ENCODE measurements around the gene FNTB.

The FNTB gene

GRCh38 chr14:64986648-64987437 lies at the start of gene FNTB:
TSS of gene FNTB (plus strand) at chr14:64986895. CDS start at chr14:64986954, 59 bp downstream.
- DNase-seq: peak; percentile 96

- DNase-seq: no peak
Observed at GRCh38 chr14:64937171-64937820, 49.4 kb upstream of the FNTB start.

- no peak for DNase-seq
Observed at GRCh38 chr14:64937821-64938193, 48.9 kb upstream of the FNTB start.

DNA sequence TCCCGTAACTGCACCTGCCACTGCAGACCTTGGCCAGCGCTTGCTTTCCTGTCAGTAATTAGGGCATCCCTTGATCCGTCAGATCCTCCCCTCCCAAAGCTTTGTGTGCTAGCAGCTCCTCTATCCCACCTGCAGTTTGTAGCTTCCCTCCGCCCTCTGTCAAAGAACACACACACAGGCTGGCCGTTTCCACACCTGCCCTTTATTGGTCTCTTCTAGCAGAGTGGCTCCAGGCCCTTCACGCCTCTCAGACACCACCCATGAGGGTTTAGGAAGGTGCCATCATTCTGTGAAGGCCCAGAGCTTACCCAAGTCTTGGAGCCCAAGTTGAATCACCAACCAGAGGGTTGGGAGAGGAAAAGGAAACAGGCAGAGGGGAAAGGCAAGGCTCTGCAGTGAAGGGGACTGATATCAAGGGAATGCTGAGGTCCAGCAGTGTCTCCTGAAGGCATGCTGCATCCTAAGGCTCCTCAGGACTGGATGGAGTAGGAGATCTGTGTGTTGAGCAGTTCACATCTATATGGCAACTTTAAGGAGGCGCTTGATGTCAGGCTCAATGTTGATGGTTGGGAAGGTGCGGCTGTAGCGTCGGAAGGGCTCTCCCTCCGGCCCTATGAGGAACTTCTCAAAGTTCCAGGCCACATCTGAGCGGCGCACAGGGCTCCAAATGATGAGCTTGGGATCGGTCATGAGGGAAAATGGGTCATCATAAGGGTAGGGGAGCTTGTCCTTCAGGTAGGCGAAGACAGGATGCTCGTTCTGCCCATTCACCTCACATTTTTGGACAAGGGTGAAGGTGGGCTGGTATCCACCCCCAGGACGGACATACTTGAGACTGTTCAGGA lies 47.5 kb upstream of the FNTB start:
- DNase-seq: no peak

DNA sequence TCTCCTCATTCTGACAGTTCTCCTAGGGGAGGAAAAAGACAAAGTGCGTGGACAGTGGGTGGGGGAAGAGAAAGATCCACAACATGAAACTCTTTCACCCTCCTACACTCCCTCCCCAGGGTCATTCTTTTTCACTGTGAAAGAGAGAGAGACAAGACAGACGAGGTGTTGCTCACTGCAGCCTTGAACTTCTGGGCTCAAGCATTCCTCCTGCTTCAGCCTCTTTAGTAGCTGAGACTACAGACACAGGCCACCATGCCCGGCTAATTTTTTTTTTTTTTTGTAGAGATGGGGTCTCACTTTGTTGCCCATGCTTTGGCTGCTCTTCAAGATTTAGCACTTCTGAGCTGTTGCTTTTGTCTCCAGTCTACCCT lies 46.9 kb upstream of the FNTB start:
- DNase-seq: no peak

DNA sequence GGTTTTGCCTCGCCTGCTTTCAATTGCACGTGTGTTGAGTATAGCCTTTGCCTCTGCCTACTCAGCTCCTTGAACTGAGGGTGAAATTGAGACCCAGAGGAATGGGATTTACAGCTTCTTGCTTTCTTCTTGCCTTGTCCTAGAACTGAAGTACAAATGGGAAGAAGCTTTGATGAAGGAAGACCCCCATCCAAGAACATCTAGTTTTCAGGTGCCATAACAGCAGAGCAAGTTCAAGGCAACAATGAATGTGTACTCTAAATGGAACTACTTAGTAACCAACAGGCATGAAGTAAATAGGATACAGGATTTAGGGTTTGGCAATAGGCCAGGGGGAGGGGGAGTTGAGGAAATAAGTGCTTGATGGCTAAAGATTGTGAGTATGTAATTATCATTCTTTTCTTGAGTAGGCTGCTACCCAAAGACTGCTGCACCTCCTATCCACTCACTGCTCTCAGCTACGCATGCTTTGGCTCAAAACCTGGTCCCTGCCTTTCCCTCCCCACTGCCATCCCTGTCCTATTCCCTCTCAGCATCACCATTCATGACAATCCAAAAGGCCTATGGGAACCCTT lies 46.3 kb upstream of the FNTB start:
- no peak for DNase-seq

DNA sequence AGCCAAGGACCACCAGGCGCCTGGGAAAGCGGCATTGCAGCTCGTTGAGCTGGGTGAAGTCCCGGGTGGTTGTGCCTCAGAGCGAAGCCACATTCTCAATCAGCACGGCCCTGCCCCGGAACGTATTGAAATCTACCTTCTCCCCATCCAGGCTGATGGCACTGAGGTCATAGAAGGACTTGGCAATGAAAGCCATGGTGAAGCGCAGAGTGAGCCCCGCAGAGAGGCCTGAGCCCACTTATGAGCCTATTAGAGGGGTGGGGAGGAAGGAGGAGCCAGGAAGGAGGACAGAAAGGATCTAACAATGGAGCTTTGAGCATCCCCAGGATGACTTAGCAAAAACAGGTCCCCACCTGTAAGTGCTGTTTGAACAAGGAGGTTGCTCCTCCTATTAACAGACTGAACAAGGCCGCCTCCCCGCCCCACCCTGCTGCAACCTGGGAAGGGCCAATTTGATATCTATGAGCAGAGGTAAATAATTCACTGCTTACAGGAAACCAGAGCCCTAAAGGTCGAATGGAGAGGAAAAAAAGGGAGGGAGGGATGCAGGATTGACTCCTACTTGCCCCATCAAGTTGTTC lies 44.1 kb upstream of the FNTB start, which contains the start of gene GPX2:
Gene GPX2 (minus strand): TSS at position 215 of the 581 bp plus-strand sequence. CDS start 19 bp downstream, at position 196.
- DNase-seq: no peak

GRCh38 chr14:64943556-64943955 lies 43.1 kb upstream of the FNTB start:
- DNase-seq: no peak

DNA sequence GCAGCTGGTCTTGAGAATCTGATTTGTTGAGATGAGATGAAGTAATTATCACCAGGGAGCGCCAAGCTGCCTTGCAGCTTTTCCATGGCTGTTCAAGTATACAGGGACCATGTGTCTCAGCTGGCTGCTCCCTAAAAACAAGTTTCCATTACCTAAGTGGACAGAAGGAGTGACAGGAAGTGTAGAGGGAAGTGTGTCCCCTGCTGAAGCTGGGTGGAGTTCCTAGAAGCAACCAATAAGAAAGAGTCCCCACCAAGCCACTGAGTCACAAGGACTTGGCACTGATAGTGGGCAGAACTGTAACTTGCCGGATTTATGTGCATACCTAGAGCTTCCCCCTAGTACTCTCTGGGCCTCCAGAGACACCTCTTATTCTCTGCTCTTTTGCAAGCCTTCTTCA lies 42.7 kb upstream of the FNTB start:
- no peak for DNase-seq

DNA sequence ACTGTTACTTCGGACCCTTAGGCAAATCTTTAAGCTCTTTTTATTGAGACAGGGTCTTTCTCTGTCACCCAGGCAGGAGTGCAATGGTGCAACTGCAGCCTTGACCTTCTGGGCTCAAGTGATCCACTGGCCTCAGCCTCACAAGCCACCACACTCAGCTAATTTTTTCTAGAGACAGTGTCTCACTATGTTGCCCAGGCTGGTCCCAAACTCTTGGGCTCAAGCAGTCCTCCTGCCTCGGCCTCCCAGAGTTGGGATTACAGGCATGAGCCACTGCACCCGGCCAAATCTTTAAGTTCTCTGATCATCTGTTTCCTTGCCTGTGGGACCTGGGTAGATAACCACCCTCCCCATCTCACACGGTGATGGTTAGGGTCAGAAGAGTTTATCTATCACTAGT lies 41.8 kb upstream of the FNTB start:
- no peak for DNase-seq

- no peak for DNase-seq
Observed at GRCh38 chr14:64945431-64946178, 41.1 kb upstream of the FNTB start.

DNA sequence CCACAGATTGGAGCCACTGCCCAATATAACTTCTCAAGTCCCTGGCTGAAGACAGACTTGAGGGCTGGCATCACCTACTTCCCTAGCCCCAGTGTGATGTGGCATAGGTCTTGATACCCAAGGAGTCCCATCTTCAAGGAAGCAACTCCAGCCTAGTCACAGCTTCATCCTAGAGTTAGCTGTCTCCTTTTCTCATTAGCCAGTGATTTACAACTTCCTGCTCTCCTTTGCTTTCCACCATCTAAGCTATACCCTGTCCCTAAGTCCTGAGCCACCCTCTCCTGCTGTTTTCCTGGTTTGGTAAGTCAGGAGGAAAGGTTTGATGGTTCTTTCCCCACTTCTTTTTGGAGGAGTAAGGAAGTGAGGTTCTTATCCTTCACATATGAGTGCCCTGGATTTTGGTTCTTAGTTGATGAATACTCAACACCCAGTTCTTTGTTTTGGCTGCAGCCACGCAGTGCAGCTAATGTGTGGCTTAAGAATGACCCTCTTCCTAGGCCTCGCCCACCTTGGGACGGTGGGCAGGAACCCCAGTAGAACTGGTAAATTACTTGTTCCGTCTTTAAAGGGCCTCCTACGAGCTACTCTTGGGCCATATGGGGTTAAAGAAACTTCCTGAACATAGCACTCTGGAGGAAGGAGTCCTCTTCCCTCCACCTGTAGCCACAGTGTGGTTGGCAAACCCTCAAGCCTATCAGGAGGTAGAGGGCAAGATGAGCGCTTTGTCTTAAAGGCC lies 40.2 kb upstream of the FNTB start:
- no peak for DNase-seq

- DNase-seq: no peak
Observed at GRCh38 chr14:64947710-64948611, 38.7 kb upstream of the FNTB start.

DNA sequence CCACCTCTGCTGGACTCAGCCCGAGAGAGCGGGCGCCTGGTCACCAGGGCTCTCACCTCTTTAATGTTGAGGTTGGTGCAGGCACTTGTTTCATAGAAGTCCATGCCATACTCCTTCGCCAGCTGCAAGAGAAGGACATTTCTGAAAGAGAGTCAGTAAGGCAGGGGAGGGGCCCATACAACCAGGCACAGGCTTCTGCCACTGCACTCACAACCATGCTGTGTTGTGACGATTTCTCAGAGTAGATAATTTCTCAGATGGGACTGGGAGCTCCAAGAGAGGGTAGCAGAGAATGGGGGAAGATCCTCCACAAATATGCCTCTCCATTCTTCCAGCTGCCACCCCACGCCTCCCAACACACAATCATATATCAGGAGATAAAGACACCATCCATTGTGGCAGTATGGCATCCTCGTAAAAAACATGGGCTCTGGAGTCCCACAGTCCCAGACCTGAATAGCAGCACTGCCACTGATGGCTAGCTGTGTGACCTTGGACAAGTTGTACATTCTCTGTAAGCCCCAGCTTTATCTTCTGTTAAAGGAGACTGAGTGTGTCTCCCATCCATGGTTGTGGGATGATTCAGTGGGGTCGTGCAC lies 38.0 kb upstream of the FNTB start:
- DNase-seq: no peak

DNA sequence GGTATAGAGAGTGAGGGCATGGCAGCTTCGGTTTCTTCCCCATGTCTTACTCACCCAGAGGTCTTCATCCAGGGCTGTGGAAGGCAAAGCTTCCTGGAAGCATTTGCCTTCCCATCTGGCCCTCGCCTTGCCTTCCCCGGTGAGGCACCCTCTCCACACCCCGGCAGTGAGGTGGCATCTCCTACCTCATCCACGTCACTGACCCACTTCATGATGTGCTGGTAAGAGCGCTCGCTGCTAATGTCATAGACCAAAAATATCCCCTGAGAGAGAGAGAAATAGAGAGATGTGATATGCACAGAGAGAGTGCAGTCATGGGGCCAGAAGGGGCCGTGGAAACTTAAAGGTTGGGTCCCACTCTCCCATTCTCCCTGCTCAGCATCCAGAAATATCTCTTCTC lies 35.8 kb upstream of the FNTB start:
- DNase-seq: no peak

DNA sequence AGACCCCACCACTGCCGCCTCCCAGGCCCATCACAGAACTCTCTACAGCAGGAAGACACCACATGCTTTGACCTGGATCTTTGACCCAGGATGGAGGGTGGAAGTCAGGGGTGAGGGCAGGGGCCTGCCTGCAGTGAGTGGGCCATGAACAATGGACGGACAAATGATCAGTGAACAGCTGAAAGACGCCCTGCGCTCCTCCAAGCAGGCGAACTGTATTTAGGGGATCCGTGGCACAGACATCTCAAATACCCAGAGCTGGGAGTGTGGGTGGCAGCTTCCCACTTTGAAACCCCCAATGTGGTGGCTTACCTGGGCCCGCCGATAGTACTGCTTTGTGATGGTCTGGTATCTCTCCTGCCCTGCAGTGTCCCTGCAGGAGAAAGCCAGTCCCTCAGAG lies 35.4 kb upstream of the FNTB start:
- DNase-seq: no peak

GRCh38 chr14:64951724-64952123 lies 35.0 kb upstream of the FNTB start:
- no peak for DNase-seq

- no peak for DNase-seq
Observed at GRCh38 chr14:64952598-64953309, 33.9 kb upstream of the FNTB start.

DNA sequence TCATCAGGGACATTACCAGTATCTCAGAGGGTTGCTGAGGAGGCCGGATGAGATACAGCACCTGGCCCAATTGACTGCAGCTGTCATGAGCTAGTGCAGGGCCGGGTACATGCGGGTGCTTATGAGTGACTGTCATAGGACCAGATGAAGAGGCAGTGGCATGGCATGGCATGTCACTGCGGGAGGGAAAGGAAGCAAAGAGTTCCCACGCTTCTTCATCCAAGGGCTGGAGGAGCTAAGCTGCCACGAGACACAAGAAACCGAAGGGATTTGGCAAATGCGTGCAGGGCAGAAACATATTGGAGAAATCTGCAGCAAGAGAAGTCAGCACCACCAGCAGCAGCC lies 33.4 kb upstream of the FNTB start:
- DNase-seq: no peak

Measured in left hindlimb (tissue), 1 donor.